ENCODE results near the gene CYB5B. TPM values are rescaled to one million over a fixed set of nuclear protein-coding genes. Genes with fewer than 3 reads are reported as not detected.

CYB5B gene
- total and polyA plus RNA-seq, 12 donors: 153 to 1,039 (median 465) TPM

DNA sequence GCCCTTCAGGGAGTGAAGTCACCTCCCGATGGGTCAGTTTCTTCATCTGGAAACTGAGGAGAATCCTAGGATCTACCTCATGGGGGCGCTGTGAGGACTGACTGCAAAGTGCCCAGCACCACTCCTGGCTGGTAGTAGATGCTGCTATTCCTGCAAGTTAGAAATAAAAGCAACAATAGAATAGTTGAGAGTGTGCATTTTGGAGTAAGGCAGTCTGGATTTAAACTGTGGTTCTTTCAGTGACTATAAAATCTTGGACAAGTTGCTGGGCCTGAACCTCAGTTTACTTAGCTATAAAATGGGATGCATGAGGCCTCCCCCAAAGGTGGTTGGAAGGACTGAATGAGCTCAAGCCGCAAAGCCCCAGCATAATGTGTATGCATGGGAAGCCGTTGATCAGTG, 70.6 kb downstream of the CYB5B start:
- peak in 2 of 7 donors; percentile 30 to 59 for DNase-seq

GRCh38 chr16:69495821-69496220, 71.4 kb downstream of the CYB5B start:
- peaks cover 0 to 7% of the 10 kb centered on the region in 2 donors for H3K4me1 ChIP-seq (replicated peaks in 1 of 2)
- no peak overlapping the region for H3K4me3 ChIP-seq
- H3K27me3 ChIP-seq: no peaks in the 10 kb centered on the region
- DNase-seq: peak in 5 of 7 donors; percentile 20 to 82 (median 44)
- 34 to 67% (median 60%) methylated on average over 8 to 9 of the region's 9 CpGs for WGBS, 4 donors
- peak overlapping the region in 2 of 5 donors; percentile 3 to 31 for H3K27ac ChIP-seq
- intact Hi-C loops (cut with DNase I): loop anchor here in 1 of 2 donors (10.0 kb wide), 1 partner anchor 59 kb away; no protein-coding TSS in a partner anchor
- TF ChIP-seq CTCF (IDR thresholded peaks at IDR 0.05) (no peak), POLR2A (IDR thresholded peaks at IDR 0.05) (no peak)
- H3K36me3 ChIP-seq (replicated peaks in 1 of 2): no peaks in the 10 kb centered on the region
- H3K9me3 ChIP-seq (replicated peaks in 1 of 3): no peaks in the 10 kb centered on the region

More for the DNA sequence above, 70.6 kb downstream of the CYB5B start:
- H3K36me3 ChIP-seq (replicated peaks in 1 of 2): no peaks in the 10 kb centered on the region
- H3K4me1 ChIP-seq (replicated peaks in 1 of 2): peaks cover 0 to 7% of the 10 kb centered on the region in 2 donors
- no peak overlapping the region for H3K4me3 ChIP-seq
- H3K27ac ChIP-seq: no peak overlapping the region
- no peaks in the 10 kb centered on the region for H3K9me3 ChIP-seq (replicated peaks in 1 of 3)
- TF ChIP-seq CTCF (IDR thresholded peaks at IDR 0.05) (peak in 2 of 6 experiments; percentile 18 to 37), POLR2A (IDR thresholded peaks at IDR 0.05) (no peak)
- no peaks in the 10 kb centered on the region for H3K27me3 ChIP-seq
- WGBS, 4 donors: 81 to 90% (median 81%) methylated on average over 3 to 4 of the region's 4 CpGs
- intact Hi-C loops (cut with DNase I): loop anchor here in 1 of 2 donors (10.0 kb wide), 1 partner anchor 60 kb away; no protein-coding TSS in a partner anchor

DNA sequence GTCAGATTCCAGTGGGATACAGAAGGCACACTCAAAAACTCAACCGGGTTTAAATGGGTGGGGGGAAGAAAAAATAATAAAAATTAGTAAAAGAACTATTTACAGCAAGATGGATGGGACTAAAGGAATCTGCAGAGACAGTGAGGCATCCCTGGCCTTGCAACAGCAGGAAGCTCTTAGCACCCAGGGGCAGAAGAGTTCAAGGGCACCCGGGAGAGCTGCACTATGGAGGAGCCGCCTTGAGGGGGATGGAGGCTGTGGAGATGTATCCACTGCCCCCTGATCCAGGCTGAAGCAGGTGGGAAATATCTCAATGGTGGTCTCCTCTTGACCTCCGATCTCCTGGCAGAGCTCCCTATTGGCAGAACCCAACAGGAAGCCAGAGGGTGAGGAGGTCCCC, 72.0 kb downstream of the CYB5B start:
- Histone ChIP-seq H3K4me1 (replicated peaks in 1 of 2) (peaks cover 0 to 7% of the 10 kb centered on the region in 2 donors), H3K4me3 (no peak overlapping the region), H3K27me3 (no peaks in the 10 kb centered on the region), H3K27ac (no peak overlapping the region), H3K9me3 (replicated peaks in 1 of 3) (no peaks in the 10 kb centered on the region), H3K36me3 (replicated peaks in 1 of 2) (no peaks in the 10 kb centered on the region)
- DNase-seq: peak in 2 of 7 donors; percentile 44 to 46
- no peak for TF ChIP-seq CTCF (IDR thresholded peaks at IDR 0.05)
- TF ChIP-seq POLR2A (IDR thresholded peaks at IDR 0.05): no peak
- intact Hi-C loops (cut with DNase I): loop anchor here in 1 of 2 donors (10.0 kb wide), 1 partner anchor 58 kb away; no protein-coding TSS in a partner anchor
- WGBS, 4 donors: 55 to 58% (median 55%) methylated on average over 4 of the region's 4 CpGs

DNA sequence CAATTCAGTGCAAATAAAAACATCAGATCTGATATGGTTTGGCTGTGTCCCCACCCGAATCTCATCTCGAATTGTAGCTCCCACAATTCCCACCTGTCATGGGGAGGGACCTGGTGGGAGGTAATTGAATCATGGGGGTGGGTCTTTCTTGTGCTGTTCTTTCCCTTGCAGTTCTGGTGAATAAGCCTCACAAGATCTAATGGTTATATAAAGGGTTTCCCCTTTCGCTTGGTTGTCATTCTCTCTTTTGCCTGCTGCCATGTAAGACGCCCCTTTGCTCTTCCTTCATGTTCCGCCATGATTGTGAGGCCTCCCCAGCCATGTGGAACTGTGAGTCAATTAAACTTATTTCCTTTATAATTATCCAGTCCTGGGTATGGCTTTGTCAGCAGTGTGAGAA, 72.5 kb downstream of the CYB5B start:
- 90 to 95% (median 91%) methylated on average over 5 of the region's 5 CpGs for WGBS, 4 donors
- no peaks in the 10 kb centered on the region for H3K9me3 ChIP-seq (replicated peaks in 1 of 3)
- intact Hi-C loops (cut with DNase I): loop anchor here in 1 of 2 donors (10.0 kb wide), 1 partner anchor 58 kb away; no protein-coding TSS in a partner anchor
- H3K27ac ChIP-seq: no peak overlapping the region
- H3K4me3 ChIP-seq: no peak overlapping the region
- H3K36me3 ChIP-seq (replicated peaks in 1 of 2): no peaks in the 10 kb centered on the region
- H3K4me1 ChIP-seq (replicated peaks in 1 of 2): peaks cover 0 to 7% of the 10 kb centered on the region in 2 donors
- TF ChIP-seq CTCF (IDR thresholded peaks at IDR 0.05): no peak
- TF ChIP-seq POLR2A (IDR thresholded peaks at IDR 0.05): no peak
- no peaks in the 10 kb centered on the region for H3K27me3 ChIP-seq
- DNase-seq: no peak
